GM18868 (cell line): ENCODE results near the gene QKI.
"Not testable (repeated sequence)": the region's sequence is repeated elsewhere in the genome, so short reads cannot be mapped to it uniquely, and the experiment has no call there.

Source experiments
- ATAC-seq: cut with Tn5 transposase; IDR thresholded peaks from one replicate; pipeline ENCODE4 v1.9.1; 2021; ENCODE audit warnings: mild to moderate bottlenecking, moderate library complexity; ENCODE audit not compliant: unreplicated experiment

The QKI gene

GRCh38 chr6:163571730-163572129, 157.2 kb downstream of the QKI start:
- ATAC-seq = no peak

- ATAC-seq = no peak
These were observed 158.1 kb downstream of the QKI start for GRCh38 chr6:163572612-163573011.

GRCh38 chr6:163573503-163574179, 159.1 kb downstream of the QKI start:
- ATAC-seq = no peak

- no peak for ATAC-seq
These were observed 161.6 kb downstream of the QKI start for GRCh38 chr6:163576114-163576513.

GRCh38 chr6:163577404-163577803, 162.9 kb downstream of the QKI start:
- ATAC-seq = no peak

- no peak for ATAC-seq
These were observed 164.8 kb downstream of the QKI start for GRCh38 chr6:163579111-163579879.

GRCh38 chr6:163579880-163580295, 165.4 kb downstream of the QKI start:
- ATAC-seq = no peak

GRCh38 chr6:163580311-163581030, 166.0 kb downstream of the QKI start:
- no peak for ATAC-seq

- no peak for ATAC-seq
These were observed 169.0 kb downstream of the QKI start for GRCh38 chr6:163583558-163583957.

- no peak for ATAC-seq
These were observed 171.5 kb downstream of the QKI start for GRCh38 chr6:163585932-163586437.

GRCh38 chr6:163586888-163587287, 172.4 kb downstream of the QKI start:
- no peak for ATAC-seq

- no peak for ATAC-seq
These were observed 173.9 kb downstream of the QKI start for GRCh38 chr6:163588220-163588919.

- ATAC-seq = no peak
These were observed 174.9 kb downstream of the QKI start for GRCh38 chr6:163589387-163589786.

- not testable (repeated sequence) for ATAC-seq
These were observed 175.6 kb downstream of the QKI start for GRCh38 chr6:163590132-163590531.

GRCh38 chr6:163592872-163593271, 178.4 kb downstream of the QKI start:
- no peak for ATAC-seq

GRCh38 chr6:163596174-163596573, 181.7 kb downstream of the QKI start:
- no peak for ATAC-seq

- no peak for ATAC-seq
These were observed 184.6 kb downstream of the QKI start for GRCh38 chr6:163599136-163599535.

GRCh38 chr6:163599684-163600083, 185.2 kb downstream of the QKI start:
- no peak for ATAC-seq

- no peak for ATAC-seq
These were observed 185.8 kb downstream of the QKI start for GRCh38 chr6:163600331-163600730.

GRCh38 chr6:163600781-163601180, 186.3 kb downstream of the QKI start:
- no peak for ATAC-seq

- no peak for ATAC-seq
These were observed 188.3 kb downstream of the QKI start for GRCh38 chr6:163602851-163603250.
